ENCODE data around the gene IL15. TPM values are rescaled to one million over a fixed set of nuclear protein-coding genes. Genes with fewer than 3 reads are reported as not detected.
"Not testable (repeated sequence)": the region's sequence is repeated elsewhere in the genome, so short reads cannot be mapped to it uniquely, and the experiment has no call there.

Gene IL15
- total RNA-seq, 1 donor from 2014 or later = 0.77 TPM

DNA sequence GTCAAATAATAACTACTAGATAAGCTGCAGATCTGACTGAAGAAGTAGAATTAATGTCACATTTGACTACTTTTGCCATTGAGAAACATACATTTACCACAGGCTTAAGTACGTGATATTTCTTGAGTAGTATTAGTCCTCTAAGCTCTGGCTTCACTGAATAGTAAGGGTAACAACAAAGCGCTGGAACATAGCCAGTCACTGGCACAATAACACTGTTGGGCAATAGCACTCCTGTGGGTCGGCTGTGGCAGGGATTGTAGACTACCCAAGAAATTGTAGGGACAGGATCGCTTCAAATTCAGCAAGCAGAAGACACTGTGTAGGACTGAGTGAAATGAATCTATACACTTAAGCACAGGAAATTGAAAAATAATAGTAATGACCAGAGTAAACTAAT lies 27.1 kb upstream of the IL15 start:
- Mint-ChIP-seq H3K27ac (no peak overlapping the region), H3K4me3 (no peak overlapping the region), H3K36me3 (no peaks in the 10 kb centered on the region), H3K27me3 (peaks cover 3% of the 10 kb centered on the region), H3K4me1 (ENCODE audit: unreplicated experiment) (no peaks in the 10 kb centered on the region), H3K9me3 (no peaks in the 10 kb centered on the region)
- DNase-seq (ENCODE audit: extremely low spot score, unreplicated experiment) = no peak
- no peak for TF ChIP-seq CTCF (conservative IDR thresholded peaks at IDR 0.05)

GRCh38 chr4:141610365-141610764 lies 26.0 kb upstream of the IL15 start:
- Mint-ChIP-seq H3K4me3 (no peak overlapping the region), H3K4me1 (ENCODE audit: unreplicated experiment) (no peaks in the 10 kb centered on the region), H3K27me3 (peaks cover 3% of the 10 kb centered on the region), H3K36me3 (no peaks in the 10 kb centered on the region), H3K27ac (no peak overlapping the region), H3K9me3 (no peaks in the 10 kb centered on the region)
- no peak for TF ChIP-seq CTCF (conservative IDR thresholded peaks at IDR 0.05)
- DNase-seq (ENCODE audit: extremely low spot score, unreplicated experiment) = no peak

DNA sequence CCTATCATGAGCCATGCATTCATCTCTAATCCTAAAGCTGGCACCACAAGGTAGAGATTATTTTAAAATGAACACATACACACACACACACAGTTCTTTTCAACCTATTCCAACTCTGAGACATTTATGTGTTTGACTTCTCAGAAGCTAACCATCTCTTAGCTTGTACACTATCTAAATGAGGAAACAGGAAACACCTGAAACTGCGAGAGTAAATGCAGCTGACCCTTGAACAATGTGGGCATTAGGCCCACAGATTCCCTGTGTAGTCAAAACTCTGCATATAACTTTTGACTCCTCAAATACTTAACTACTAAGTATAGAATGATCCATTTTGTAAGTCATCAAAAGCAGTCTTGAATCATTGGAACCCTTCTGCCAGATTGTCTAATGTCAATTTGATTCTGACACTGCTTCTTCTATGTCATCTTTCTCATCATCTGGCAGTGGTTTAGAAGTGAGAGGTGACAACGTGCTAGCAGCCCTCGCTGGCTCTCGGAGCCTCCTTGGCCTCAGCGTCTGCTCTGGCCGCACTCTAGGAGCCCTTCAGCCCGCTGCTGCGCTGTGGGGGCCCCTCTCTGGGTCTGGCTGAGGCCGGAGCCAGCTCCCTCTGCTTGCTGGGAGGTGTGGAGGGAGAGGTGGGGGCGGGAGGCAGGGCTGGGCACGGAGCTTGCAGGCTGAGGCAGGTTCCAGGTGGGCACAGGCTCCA lies 21.4 kb upstream of the IL15 start:
- peaks cover 4% of the 10 kb centered on the region for H3K9me3 Mint-ChIP-seq

GRCh38 chr4:141615587-141615918 lies 20.8 kb upstream of the IL15 start:
- H3K9me3 Mint-ChIP-seq; DNase-seq (ENCODE audit: extremely low spot score, unreplicated experiment); H3K27ac Mint-ChIP-seq; H3K36me3 Mint-ChIP-seq; H3K4me3 Mint-ChIP-seq; H3K4me1 Mint-ChIP-seq (ENCODE audit: unreplicated experiment); H3K27me3 Mint-ChIP-seq: not testable (repeated sequence)

More for the DNA sequence above, 21.4 kb upstream of the IL15 start:
- H3K4me1 Mint-ChIP-seq (ENCODE audit: unreplicated experiment) = no peaks in the 10 kb centered on the region
- DNase-seq (ENCODE audit: extremely low spot score, unreplicated experiment) = no peak
- no peaks in the 10 kb centered on the region for H3K36me3 Mint-ChIP-seq
- H3K4me3 Mint-ChIP-seq = no peak overlapping the region
- no peaks in the 10 kb centered on the region for H3K27me3 Mint-ChIP-seq
- H3K27ac Mint-ChIP-seq = no peak overlapping the region
- TF ChIP-seq CTCF (conservative IDR thresholded peaks at IDR 0.05) = no peak

DNA sequence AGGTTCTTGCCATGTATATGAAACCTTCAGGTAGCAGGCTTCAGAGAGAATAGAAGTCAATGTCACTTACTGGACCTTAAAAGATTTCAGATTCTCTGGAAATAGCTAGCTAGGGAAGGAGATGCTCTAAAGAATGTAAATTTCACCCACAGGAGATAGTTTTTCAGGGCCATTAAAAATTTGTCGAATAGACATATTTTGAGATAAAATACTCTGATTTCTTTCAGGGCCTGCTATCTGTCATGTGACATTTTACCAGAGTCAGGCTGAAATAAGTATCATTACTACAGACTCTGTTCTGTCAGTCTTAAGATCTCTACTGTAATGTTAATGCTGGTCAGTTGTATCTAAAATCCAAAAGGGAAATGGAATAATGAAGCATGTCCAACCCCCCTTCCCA lies 15.7 kb upstream of the IL15 start:
- peaks cover 4% of the 10 kb centered on the region for H3K9me3 Mint-ChIP-seq

DNA sequence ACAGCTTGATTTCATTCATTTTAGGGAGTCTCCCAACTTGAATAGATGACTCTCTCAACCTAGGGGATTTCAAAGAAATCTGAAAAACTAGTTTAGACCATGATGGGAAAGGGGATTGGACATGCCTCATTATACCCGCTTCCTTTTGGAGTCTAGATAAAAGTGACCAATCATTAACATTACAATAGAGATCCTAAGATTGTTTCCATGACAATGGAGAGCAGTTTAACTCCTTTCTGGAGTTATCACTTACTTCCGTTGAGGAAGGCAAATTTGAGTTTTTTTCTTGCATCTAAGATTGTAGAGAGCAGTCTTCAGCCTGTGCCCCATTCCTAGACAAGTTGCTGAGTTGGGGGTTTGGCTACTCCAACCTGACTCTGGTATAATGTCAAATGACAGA lies 11.4 kb upstream of the IL15 start:
- peaks cover 5% of the 10 kb centered on the region for H3K4me1 Mint-ChIP-seq (ENCODE audit: unreplicated experiment)
- no peak for DNase-seq (ENCODE audit: extremely low spot score, unreplicated experiment)
- H3K9me3 Mint-ChIP-seq = no peaks in the 10 kb centered on the region

More for the DNA sequence above, 15.7 kb upstream of the IL15 start:
- H3K27ac Mint-ChIP-seq = no peak overlapping the region
- peaks cover 5% of the 10 kb centered on the region for H3K4me1 Mint-ChIP-seq (ENCODE audit: unreplicated experiment)
- DNase-seq (ENCODE audit: extremely low spot score, unreplicated experiment) = no peak
- no peaks in the 10 kb centered on the region for H3K27me3 Mint-ChIP-seq
- TF ChIP-seq CTCF (conservative IDR thresholded peaks at IDR 0.05) = no peak
- no peak overlapping the region for H3K4me3 Mint-ChIP-seq
- H3K36me3 Mint-ChIP-seq = no peaks in the 10 kb centered on the region

More for the DNA sequence above, 11.4 kb upstream of the IL15 start:
- Mint-ChIP-seq H3K27ac (no peak overlapping the region), H3K4me3 (no peak overlapping the region), H3K36me3 (no peaks in the 10 kb centered on the region), H3K27me3 (peaks cover 4% of the 10 kb centered on the region)
- no peak for TF ChIP-seq CTCF (conservative IDR thresholded peaks at IDR 0.05)
